ENCODE measurements around the gene SLC26A8. TPM values are rescaled to one million over a fixed set of nuclear protein-coding genes. Genes with fewer than 3 reads are reported as not detected.

SLC26A8 gene
- total and polyA plus RNA-seq, 2 of the 13 experiments (the other 11 are each of a cell fraction or from before 2014, with no cell fraction given), result 0.46 TPM; not detected in 1

DNA sequence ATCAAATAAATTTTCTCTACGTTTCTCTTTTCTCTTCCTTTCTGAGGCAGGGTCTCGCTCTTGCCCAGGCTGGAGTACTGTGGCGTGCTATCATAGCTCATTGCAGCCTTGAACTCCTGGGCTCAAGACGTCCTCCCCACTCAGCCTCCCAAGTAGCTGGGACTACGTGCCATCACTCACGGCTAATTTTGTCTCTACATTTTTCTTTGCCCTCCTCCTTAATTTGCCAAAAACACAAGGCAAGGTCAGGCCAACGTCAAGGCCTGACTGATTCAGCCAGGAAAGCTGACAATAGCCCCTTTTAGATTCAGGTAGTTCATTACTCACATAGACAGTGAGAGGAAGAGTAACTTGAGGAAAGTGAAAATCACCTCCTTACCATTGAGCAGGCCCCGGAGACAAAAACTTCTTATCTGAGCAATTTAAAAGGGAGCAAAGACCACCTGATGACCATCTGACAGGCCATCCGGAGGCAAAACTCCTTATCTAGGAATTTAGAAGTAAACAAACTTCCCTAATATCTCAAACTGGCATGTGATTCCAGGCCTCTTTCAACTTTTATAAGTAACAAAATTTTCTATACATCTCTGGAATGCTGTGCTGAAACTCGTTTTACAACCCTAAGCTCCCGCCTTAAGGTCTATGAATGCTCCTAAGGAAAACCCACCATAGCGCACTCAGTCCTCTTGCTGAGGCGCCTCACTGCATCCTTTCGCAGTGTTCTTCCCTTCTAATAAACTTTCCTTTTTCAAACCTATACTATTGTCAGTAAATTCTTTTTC lies 61.5 kb downstream of the SLC26A8 start (continued):
- TF ChIP-seq, protein P1, sequence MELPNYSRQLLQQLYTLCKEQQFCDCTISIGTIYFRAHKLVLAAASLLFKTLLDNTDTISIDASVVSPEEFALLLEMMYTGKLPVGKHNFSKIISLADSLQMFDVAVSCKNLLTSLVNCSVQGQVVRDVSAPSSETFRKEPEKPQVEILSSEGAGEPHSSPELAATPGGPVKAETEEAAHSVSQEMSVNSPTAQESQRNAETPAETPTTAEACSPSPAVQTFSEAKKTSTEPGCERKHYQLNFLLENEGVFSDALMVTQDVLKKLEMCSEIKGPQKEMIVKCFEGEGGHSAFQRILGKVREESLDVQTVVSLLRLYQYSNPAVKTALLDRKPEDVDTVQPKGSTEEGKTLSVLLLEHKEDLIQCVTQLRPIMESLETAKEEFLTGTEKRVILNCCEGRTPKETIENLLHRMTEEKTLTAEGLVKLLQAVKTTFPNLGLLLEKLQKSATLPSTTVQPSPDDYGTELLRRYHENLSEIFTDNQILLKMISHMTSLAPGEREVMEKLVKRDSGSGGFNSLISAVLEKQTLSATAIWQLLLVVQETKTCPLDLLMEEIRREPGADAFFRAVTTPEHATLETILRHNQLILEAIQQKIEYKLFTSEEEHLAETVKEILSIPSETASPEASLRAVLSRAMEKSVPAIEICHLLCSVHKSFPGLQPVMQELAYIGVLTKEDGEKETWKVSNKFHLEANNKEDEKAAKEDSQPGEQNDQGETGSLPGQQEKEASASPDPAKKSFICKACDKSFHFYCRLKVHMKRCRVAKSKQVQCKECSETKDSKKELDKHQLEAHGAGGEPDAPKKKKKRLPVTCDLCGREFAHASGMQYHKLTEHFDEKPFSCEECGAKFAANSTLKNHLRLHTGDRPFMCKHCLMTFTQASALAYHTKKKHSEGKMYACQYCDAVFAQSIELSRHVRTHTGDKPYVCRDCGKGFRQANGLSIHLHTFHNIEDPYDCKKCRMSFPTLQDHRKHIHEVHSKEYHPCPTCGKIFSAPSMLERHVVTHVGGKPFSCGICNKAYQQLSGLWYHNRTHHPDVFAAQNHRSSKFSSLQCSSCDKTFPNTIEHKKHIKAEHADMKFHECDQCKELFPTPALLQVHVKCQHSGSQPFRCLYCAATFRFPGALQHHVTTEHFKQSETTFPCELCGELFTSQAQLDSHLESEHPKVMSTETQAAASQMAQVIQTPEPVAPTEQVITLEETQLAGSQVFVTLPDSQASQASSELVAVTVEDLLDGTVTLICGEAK (IDR thresholded peaks at IDR 0.05), result no peak
- TF ChIP-seq, protein P1 (CRISPR knock-in tag; IDR thresholded peaks at IDR 0.05), result 0 out of 2 replicates have a peak, but pooled peaks have one; percentile 46
- TF ChIP-seq ZNF282 (IDR thresholded peaks at IDR 0.05; ENCODE audit: partially characterized antibody) (no peak), KDM6A (CRISPR knock-in tag; IDR thresholded peaks at IDR 0.05; ENCODE audit: low read depth) (no peak), DMAP1 (CRISPR knock-in tag; IDR thresholded peaks at IDR 0.05) (no peak), ZNF747 (CRISPR knock-in tag; IDR thresholded peaks at IDR 0.05; ENCODE audit: borderline replicate concordance) (peak; percentile 75; the same call in 1 of the 2 replicates), ZBTB42 (CRISPR knock-in tag; IDR thresholded peaks at IDR 0.05) (no peak), HDAC2 (CRISPR knock-in tag; IDR thresholded peaks at IDR 0.05) (no peak), ZFX (CRISPR knock-in tag; IDR thresholded peaks at IDR 0.05; ENCODE audit: low read depth) (peak; percentile 35; the same call in 1 of the 2 replicates), KDM5A (IDR thresholded peaks at IDR 0.05; ENCODE audit: borderline replicate concordance, low read length) (no peak), ZNF775 (CRISPR knock-in tag; IDR thresholded peaks at IDR 0.05; ENCODE audit: borderline replicate concordance) (no peak), ZBTB20 (CRISPR knock-in tag; IDR thresholded peaks at IDR 0.05; ENCODE audit: borderline replicate concordance, low read depth) (0 out of 2 replicates have a peak, but pooled peaks have one; percentile 33), FOSL2 (CRISPR knock-in tag; IDR thresholded peaks at IDR 0.05) (0 out of 2 replicates have a peak, but pooled peaks have one; percentile 9), SOX5 (CRISPR knock-in tag; IDR thresholded peaks at IDR 0.05; ENCODE audit: borderline replicate concordance) (peak; percentile 32; the same call in 1 of the 2 replicates), SP2 (CRISPR knock-in tag; IDR thresholded peaks at IDR 0.05) (no peak), ZNF501 (CRISPR knock-in tag; IDR thresholded peaks at IDR 0.05) (peak; percentile 58), ZSCAN30 (CRISPR knock-in tag; IDR thresholded peaks at IDR 0.05) (no peak)
- TF ChIP-seq, protein P2, sequence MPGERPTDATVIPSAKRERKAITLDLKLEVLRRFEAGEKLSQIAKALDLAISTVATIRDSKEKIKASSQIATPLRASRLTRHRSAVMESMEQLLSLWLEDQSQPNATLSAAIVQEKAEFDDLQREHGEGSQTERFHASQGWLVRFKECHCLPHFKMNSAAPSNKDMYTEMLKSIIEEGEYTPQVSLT (CRISPR knock-in tag; IDR thresholded peaks at IDR 0.05; ENCODE audit: borderline replicate concordance, low read depth), result 0 out of 2 replicates have a peak, but pooled peaks have one; percentile 66
- TF ChIP-seq, protein P3, sequence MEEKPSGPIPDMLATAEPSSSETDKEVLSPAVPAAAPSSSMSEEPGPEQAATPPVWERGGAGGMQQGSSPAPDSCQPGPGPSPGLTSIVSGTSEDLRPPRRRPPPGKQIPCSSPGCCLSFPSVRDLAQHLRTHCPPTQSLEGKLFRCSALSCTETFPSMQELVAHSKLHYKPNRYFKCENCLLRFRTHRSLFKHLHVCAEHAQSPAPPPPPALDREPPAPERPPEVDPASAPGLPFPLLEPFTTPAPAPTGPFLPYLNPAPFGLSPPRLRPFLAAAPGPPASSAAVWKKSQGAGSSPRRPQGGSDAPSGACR (CRISPR knock-in tag; IDR thresholded peaks at IDR 0.05), result 0 out of 2 replicates have a peak, but pooled peaks have one; percentile 7
